Fibroblast of lung (primary cell): ENCODE data around the gene UGDH.

Experiments
- EZH2 ChIP-seq: IDR thresholded peaks from 2 replicates; pipeline ENCODE4 v1.5.1; 2012; ENCODE audit warnings: low read length, control low read depth, mild to moderate bottlenecking; ENCODE audit errors: missing control alignments
- TF ChIP-seq, protein P1 (sequence below), 2 donors: IDR thresholded peaks in 1 of 2; conservative IDR thresholded peaks in 1 of 2; 1 replicate in 1 of 2; 2 replicates in 1 of 2; pipeline ENCODE4 v1.5.1; 2011 to 2012; ENCODE audit warnings: low read length in 2 of 2, control low read depth in 1 of 2, inconsistent platforms in 1 of 2, low read depth in 1 of 2, mild to moderate bottlenecking in 1 of 2

DNA sequence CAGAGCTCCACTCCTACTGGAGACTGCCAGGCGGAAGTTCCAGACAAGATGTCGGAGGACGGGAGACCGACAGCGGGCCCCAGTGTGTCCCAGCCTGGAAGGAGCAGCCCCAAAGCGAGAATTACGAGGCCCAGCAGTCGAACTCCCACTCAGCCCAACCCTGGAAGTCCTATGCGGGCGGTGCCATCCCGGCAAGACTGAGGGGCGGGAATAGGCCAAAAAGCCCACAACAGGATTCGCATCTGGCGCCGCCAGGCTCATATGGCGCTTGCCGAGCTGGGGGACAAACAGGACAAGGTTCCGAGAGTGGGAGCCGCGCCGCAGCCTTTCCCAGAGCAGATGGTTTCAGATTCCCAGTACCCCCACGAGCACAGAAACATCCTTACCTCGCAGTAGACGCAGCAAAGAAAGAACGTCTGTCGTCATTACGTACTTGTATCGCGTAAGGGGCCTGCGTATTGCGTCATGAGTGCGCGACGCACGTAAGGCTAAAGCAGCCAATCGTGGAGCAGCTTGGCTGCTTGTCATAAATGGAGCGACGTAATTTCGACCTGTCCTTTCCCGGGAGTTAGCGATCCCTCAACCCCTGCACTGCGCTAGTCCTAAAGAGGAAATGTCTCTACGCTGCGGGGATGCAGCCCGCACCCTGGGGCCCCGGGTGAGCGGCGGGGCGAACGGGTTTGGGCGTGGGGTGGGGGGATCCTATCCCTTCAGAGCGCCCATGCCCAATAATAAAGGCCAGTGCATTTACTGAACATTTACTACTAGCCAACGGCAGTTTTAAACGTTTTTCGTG is 68.5 kb downstream of the UGDH start, which contains the start of the genes LIAS and RPL9:
- TF ChIP-seq, protein P1, sequence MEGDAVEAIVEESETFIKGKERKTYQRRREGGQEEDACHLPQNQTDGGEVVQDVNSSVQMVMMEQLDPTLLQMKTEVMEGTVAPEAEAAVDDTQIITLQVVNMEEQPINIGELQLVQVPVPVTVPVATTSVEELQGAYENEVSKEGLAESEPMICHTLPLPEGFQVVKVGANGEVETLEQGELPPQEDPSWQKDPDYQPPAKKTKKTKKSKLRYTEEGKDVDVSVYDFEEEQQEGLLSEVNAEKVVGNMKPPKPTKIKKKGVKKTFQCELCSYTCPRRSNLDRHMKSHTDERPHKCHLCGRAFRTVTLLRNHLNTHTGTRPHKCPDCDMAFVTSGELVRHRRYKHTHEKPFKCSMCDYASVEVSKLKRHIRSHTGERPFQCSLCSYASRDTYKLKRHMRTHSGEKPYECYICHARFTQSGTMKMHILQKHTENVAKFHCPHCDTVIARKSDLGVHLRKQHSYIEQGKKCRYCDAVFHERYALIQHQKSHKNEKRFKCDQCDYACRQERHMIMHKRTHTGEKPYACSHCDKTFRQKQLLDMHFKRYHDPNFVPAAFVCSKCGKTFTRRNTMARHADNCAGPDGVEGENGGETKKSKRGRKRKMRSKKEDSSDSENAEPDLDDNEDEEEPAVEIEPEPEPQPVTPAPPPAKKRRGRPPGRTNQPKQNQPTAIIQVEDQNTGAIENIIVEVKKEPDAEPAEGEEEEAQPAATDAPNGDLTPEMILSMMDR (conservative IDR thresholded peaks at IDR 0.05 in 1 of 2, IDR thresholded peaks at IDR 0.05 in 1 of 2; ENCODE audit: low read depth in 1 of 2, low read length in 2 of 2) = no peak
- no peak for TF ChIP-seq EZH2
